HepG2 (cell line): ENCODE results near the gene SLC43A1.

Source experiments
- HDAC1 ChIP-seq: sonication (generic); formaldehyde crosslinking; IDR thresholded peaks from 2 replicates; pipeline ENCODE4 v1.5.1; 2020; ENCODE audit warnings: mild to moderate bottlenecking, missing genetic modification reagents
- JUNB ChIP-seq: sonication (generic); formaldehyde crosslinking; IDR thresholded peaks from 2 replicates; pipeline ENCODE4 v1.8.0; 2022; ENCODE audit warnings: missing genetic modification reagents, mild to moderate bottlenecking, borderline replicate concordance
- KDM6A ChIP-seq: IDR thresholded peaks from 2 replicates; pipeline ENCODE4 v1.6.1; 2016; ENCODE audit warnings: low read depth
- NONO ChIP-seq, 2 experiments: fragments of 450-650 bp in 1 of 2; sonication (generic) in 1 of 2; formaldehyde crosslinking in 1 of 2; IDR thresholded peaks in 1 of 2; conservative IDR thresholded peaks in 1 of 2; 2 replicates each; pipeline versions ENCODE4 v1.6.1 to v1.8.0; 2017 to 2022; ENCODE audit warnings: mild to moderate bottlenecking in 1 of 2, missing genetic modification reagents in 1 of 2, moderate library complexity in 1 of 2
- RELA ChIP-seq: sonication (generic); formaldehyde crosslinking; IDR thresholded peaks from 2 replicates; pipeline ENCODE4 v1.4.0; 2020; ENCODE audit warnings: missing genetic modification reagents
- ZBTB7A ChIP-seq: sonication (generic); formaldehyde crosslinking; IDR thresholded peaks from 2 replicates; pipeline ENCODE4 v1.8.0; 2022; ENCODE audit warnings: mild to moderate bottlenecking, missing genetic modification reagents
- ZNF747 ChIP-seq: sonication (generic); formaldehyde crosslinking; IDR thresholded peaks from 2 replicates; pipeline ENCODE4 v1.8.1; 2023; ENCODE audit warnings: missing genetic modification reagents, mild to moderate bottlenecking, borderline replicate concordance
- TF ChIP-seq, protein P1 (sequence below): sonication (generic); formaldehyde crosslinking; IDR thresholded peaks from 2 replicates; pipeline ENCODE4 v1.5.0; 2020; ENCODE audit warnings: mild to moderate bottlenecking, missing genetic modification reagents, moderate library complexity
- TF ChIP-seq, protein P2 (sequence below): sonication (generic); formaldehyde crosslinking; conservative IDR thresholded peaks from 2 replicates; pipeline ENCODE4 v1.5.0; 2020; ENCODE audit warnings: missing genetic modification reagents

DNA sequence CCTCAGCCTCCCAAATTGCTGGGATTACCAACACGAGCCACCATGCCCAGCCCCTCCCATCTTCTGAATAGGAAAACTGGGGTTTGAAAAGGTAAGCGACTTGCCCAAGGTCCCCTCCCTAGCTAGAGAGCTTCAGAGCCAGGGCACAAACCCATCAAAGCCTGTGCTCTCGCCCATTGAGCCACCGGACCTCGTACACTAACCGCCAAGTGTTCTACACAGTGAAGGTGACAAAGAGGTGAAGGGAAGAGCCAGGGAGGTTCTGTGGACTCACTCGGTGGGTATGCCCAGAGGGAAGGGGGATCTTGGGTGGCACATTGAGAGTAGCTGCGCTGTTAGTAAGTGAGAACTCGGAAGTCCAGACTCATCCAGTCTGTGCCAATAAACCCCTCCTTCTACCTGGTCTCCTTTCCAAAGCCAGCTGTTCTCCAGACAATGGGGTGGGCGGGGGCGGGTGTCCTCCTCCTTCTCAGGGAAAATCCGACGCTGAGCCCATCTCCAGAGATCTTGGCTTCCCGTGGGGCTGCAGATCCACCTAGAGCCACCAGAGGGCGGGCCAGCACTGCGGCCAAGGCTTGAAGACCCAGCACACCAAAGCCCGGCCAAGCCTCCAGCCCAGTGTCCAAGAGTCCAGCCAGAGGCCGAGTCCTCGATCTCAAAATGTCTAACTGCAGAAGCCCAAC, 58.4 kb downstream of the SLC43A1 start:
- no peak for TF ChIP-seq NONO (IDR thresholded peaks at IDR 0.05)
- TF ChIP-seq NONO (CRISPR knock-in tag; conservative IDR thresholded peaks at IDR 0.05), result no peak
- no peak for TF ChIP-seq RELA
- TF ChIP-seq HDAC1, result no peak
- TF ChIP-seq, protein P1, sequence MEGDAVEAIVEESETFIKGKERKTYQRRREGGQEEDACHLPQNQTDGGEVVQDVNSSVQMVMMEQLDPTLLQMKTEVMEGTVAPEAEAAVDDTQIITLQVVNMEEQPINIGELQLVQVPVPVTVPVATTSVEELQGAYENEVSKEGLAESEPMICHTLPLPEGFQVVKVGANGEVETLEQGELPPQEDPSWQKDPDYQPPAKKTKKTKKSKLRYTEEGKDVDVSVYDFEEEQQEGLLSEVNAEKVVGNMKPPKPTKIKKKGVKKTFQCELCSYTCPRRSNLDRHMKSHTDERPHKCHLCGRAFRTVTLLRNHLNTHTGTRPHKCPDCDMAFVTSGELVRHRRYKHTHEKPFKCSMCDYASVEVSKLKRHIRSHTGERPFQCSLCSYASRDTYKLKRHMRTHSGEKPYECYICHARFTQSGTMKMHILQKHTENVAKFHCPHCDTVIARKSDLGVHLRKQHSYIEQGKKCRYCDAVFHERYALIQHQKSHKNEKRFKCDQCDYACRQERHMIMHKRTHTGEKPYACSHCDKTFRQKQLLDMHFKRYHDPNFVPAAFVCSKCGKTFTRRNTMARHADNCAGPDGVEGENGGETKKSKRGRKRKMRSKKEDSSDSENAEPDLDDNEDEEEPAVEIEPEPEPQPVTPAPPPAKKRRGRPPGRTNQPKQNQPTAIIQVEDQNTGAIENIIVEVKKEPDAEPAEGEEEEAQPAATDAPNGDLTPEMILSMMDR (CRISPR knock-in tag), result peak; percentile 97
- no peak for TF ChIP-seq ZBTB7A (CRISPR knock-in tag)
- TF ChIP-seq, protein P2, sequence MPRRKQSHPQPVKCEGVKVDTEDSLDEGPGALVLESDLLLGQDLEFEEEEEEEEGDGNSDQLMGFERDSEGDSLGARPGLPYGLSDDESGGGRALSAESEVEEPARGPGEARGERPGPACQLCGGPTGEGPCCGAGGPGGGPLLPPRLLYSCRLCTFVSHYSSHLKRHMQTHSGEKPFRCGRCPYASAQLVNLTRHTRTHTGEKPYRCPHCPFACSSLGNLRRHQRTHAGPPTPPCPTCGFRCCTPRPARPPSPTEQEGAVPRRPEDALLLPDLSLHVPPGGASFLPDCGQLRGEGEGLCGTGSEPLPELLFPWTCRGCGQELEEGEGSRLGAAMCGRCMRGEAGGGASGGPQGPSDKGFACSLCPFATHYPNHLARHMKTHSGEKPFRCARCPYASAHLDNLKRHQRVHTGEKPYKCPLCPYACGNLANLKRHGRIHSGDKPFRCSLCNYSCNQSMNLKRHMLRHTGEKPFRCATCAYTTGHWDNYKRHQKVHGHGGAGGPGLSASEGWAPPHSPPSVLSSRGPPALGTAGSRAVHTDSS, result no peak
- TF ChIP-seq KDM6A (CRISPR knock-in tag), result no peak
- no peak for TF ChIP-seq ZNF747 (CRISPR knock-in tag)
- no peak for TF ChIP-seq JUNB (CRISPR knock-in tag)
